Cardiac muscle cell (in vitro differentiated cells and primary cell): ENCODE results near the gene KIAA1671. TPM values are rescaled to one million over a fixed set of nuclear protein-coding genes. Genes with fewer than 3 reads are reported as not detected.

Source experiments
- DNase-seq, 2 donors: peaks; one replicate each; pipeline versions ENCODE4 v3.0.0 to v3.0.0-alpha.2; 2010 to 2017; ENCODE audit warnings: low read depth in 1 of 2, low spot score in 1 of 2
- H3K27ac ChIP-seq: fragments of 200-600 bp; sonication (generic); 2 replicates; pipeline ENCODE4 v1.5.1; 2016
- H3K27me3 ChIP-seq: fragments of 200-600 bp; sonication (generic); 2 replicates; pipeline ENCODE4 v1.6.0; 2016; ENCODE audit warnings: control low read depth
- H3K36me3 ChIP-seq: fragments of 200-600 bp; sonication (generic); 2 replicates; pipeline ENCODE4 v1.5.1; 2016; ENCODE audit warnings: control low read depth
- H3K4me1 ChIP-seq: fragments of 200-600 bp; sonication (generic); 2 replicates; pipeline ENCODE4 v1.8.1; 2017; ENCODE audit warnings: low read depth, mild to moderate bottlenecking, mixed run types
- H3K4me3 ChIP-seq: fragments of 200-600 bp; sonication (generic); 2 replicates; pipeline ENCODE4 v1.5.1; 2016; ENCODE audit warnings: mild to moderate bottlenecking
- H3K9me3 ChIP-seq: fragments of 200-600 bp; sonication (generic); 2 replicates; pipeline ENCODE4 v1.5.1; 2017; ENCODE audit warnings: low read depth, mild to moderate bottlenecking, control low read depth
- CTCF ChIP-seq: IDR thresholded peaks from 2 replicates; pipeline ENCODE4 v1.5.1; 2012; ENCODE audit warnings: low read depth, mild to moderate bottlenecking, low read length
- polyA plus RNA-seq: library from polyadenylated mRNA; unstranded; fragments of >200 nt; fragmentation: Nextera tagmentation; extraction: Ambion mirVana; gene quantifications from 2 replicates; pipeline ENCODE4 v1.2.1, GENCODE V29; 2016
- total RNA-seq: library from RNA; depleted of rRNA; stranded (reverse); fragments of >200 nt; gene quantifications from 2 replicates; pipeline ENCODE4 v1.2.3, GENCODE V29; 2016

Gene KIAA1671
- total and polyA plus RNA-seq, 2 experiments from 2014 or later, result 10.9 to 37.3 TPM

DNA sequence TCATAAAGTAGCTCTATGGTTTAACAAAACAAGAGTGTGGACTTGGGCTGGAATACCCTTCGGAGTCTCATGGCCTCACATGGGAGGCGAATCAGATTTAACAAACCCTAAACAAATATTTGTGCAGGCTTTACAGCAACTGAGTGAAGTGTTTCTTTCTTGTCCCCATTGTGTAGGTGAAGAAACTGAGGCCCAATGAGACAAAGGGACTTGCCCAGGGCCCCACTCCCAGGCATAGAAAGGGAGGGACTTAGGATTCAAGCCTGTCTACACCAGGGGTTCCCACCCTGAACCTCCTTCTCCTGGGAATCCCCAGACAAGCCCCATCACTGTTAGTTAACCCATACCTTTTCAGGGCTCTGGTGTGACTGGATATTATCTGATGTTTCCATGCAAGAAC, 192.0 kb downstream of the KIAA1671 start:
- H3K36me3 ChIP-seq, result no peaks in the 10 kb centered on the region
- H3K4me1 ChIP-seq, result no peaks in the 10 kb centered on the region
- no peak overlapping the region for H3K4me3 ChIP-seq
- no peak for TF ChIP-seq CTCF
- DNase-seq, result no peak
- H3K27me3 ChIP-seq, result no peaks in the 10 kb centered on the region
- no peaks in the 10 kb centered on the region for H3K9me3 ChIP-seq
- H3K27ac ChIP-seq, result no peak overlapping the region

DNA sequence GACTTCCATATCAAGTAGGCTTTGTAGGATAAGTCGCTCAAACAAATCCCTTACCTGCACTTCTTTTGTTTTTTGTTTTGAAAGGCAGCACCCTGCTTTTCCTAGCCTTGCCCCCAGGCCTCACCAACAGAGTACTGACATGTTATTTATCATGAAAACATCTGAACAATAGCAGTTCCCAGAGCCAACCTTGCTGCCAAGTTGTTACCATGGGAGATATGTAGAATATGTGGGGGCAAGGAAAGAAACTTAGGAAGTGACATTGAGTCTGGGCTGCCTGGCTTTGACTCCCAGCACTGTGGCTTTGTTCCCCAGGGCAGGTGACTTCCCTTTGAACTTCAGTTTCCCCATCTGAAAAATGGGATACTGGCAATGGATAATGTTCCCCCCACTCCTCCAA, 193.8 kb downstream of the KIAA1671 start:
- no peak overlapping the region for H3K27ac ChIP-seq
- no peak for TF ChIP-seq CTCF
- no peaks in the 10 kb centered on the region for H3K27me3 ChIP-seq
- no peaks in the 10 kb centered on the region for H3K36me3 ChIP-seq
- no peaks in the 10 kb centered on the region for H3K9me3 ChIP-seq
- DNase-seq, result no peak
- H3K4me3 ChIP-seq, result no peak overlapping the region
- H3K4me1 ChIP-seq, result no peaks in the 10 kb centered on the region

GRCh38 chr22:25146906-25147641, 194.6 kb downstream of the KIAA1671 start:
- Histone ChIP-seq H3K27ac (no peak overlapping the region), H3K27me3 (no peaks in the 10 kb centered on the region), H3K9me3 (no peaks in the 10 kb centered on the region), H3K36me3 (no peaks in the 10 kb centered on the region), H3K4me3 (no peak overlapping the region), H3K4me1 (no peaks in the 10 kb centered on the region)
- DNase-seq, result no peak
- no peak for TF ChIP-seq CTCF

GRCh38 chr22:25147642-25147928, 195.1 kb downstream of the KIAA1671 start:
- no peak for TF ChIP-seq CTCF
- Histone ChIP-seq H3K36me3 (no peaks in the 10 kb centered on the region), H3K27me3 (no peaks in the 10 kb centered on the region), H3K9me3 (no peaks in the 10 kb centered on the region), H3K4me1 (no peaks in the 10 kb centered on the region), H3K27ac (no peak overlapping the region), H3K4me3 (no peak overlapping the region)
- DNase-seq, result no peak

- Histone ChIP-seq H3K27me3 (no peaks in the 10 kb centered on the region), H3K36me3 (no peaks in the 10 kb centered on the region), H3K4me3 (no peak overlapping the region), H3K27ac (no peak overlapping the region), H3K4me1 (no peaks in the 10 kb centered on the region), H3K9me3 (no peaks in the 10 kb centered on the region)
- no peak for TF ChIP-seq CTCF
- peak; percentile 7 to 71 for DNase-seq
These were observed 195.7 kb downstream of the KIAA1671 start for GRCh38 chr22:25148149-25148691.
